Activated T-cell treated with anti-CD3 and anti-CD28 coated beads for 4 hours (primary cell): Measurements from ENCODE around the gene KRT26.
A peak's percentile ranks its signal among the peaks of the same experiment; 100 is the strongest.
"Not testable (repeated sequence)": the region's sequence is repeated elsewhere in the genome, so short reads cannot be mapped to it uniquely, and the experiment has no call there.

Experiments used
- DNase-seq: peaks from one replicate; pipeline ENCODE4 v3.0.0-alpha.2; 2020

KRT26 gene, protein sequence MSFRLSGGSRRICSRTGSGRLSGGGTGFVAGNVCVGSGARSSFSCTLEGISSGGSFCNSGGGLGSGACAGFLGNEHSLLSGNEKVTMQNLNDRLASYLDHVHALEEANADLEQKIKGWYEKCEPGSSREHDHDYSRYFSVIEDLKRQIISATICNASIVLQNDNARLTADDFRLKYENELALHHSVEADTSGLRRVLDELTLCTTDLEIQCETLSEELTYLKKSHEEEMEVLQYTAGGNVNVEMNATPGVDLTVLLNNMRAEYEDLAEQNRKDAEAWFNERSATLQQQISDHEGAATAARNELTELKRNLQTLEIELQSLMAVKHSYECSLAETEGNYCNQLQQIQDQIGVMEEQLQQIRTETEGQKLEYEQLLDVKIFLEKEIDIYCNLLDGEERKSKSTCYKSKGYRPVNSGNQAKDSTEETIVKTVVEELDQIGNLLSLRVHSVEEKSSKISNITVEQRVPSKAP

DNA sequence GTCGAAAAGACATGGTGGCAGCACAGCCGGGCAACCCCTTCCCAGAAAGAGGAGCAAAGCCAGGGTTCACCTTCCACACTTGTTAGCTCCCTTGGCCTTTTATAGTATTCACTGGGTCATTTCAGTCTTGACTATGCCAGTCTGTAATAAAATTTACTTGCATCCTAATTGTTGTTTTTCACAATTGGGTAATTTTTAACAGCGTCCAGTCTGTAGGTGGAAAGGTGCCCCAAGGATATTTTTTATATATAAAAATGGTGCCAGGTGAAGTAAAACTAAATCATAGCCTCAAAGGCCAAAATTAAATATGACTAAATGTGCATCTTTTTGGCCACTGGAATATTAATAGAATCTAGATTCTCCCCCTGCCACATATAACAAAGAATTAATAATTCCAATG lies at the start of gene KRT26:
Gene KRT26, minus strand, starts transcription at position 101 of the 400 bp plus-strand sequence. Its CDS starts 88 bp downstream, at position 13.
- DNase-seq, result no peak

DNA sequence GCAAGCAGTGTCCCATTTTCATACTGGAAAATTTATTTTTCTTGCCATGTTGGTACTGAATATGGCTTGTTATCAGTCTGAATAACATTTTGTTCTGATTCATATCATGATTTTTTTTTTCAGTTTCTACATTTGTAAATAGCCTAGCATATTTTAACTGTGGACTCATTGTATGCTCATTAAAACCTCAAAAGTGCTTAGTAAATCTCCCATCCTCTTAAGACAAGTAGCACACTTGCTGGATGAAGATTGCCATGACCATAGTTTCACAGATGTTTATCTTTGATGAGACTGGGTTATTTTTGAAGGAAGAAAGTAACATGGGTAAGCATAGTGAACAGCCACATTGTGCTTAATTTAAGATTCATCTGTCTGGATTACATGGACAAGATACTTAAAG lies 49.5 kb upstream of the KRT26 start:
- no peak for DNase-seq

DNA sequence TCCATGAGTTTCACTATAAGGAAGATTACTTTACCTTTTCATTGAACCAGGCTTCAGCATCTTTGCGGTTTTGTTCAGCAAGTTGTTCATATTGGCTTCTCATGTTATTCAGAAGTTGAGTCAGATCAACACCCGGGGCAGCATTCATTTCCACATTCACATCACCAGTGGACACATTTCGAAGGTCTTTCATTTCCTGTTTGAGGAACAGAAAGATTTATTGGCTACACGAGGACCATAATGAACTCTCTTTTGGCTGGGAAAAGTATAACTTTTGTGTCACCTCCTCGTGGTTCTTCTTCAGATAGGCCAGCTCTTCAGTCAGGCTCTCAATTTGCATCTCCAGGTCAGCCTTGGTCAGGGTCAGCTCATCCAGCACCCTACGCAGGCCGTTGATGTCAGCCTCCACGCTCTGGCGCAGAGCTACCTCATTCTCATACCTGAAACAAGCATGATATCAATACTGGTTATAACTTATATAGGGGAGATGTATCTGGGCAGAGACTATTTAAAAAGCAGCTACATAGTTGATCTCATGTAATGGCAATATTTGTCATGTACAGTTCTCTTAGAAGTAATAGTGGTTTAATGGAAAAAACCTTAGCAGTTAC lies 48.3 kb upstream of the KRT26 start:
- no peak for DNase-seq

DNA sequence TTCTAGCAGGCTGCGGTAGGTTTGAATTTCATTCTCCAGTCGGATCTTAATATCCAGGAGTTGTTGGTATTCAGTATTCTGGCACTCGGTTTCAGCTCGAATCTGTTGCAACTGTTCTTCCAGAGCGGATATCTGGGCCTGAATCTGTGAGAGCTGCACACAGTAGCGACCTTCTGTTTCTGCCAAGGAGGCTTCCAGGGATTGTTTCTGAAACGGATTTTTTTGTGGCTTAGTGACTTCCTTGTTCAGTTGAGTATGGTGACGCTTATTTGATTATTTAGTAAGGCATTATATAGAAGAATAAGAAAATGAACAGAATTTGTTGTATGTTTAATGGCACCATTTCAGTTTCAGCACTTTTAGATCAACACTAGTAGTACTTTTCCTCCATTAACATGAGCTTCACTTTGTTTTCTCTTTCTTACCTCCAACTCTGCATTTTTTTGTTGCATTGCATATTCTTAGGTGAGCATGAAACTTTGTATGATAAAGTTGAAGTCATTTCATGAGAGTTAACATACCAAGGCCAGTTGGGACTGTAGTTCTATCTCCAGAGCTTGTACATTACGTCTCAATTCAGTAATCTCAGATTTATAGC lies 47.6 kb upstream of the KRT26 start:
- DNase-seq, result no peak

DNA sequence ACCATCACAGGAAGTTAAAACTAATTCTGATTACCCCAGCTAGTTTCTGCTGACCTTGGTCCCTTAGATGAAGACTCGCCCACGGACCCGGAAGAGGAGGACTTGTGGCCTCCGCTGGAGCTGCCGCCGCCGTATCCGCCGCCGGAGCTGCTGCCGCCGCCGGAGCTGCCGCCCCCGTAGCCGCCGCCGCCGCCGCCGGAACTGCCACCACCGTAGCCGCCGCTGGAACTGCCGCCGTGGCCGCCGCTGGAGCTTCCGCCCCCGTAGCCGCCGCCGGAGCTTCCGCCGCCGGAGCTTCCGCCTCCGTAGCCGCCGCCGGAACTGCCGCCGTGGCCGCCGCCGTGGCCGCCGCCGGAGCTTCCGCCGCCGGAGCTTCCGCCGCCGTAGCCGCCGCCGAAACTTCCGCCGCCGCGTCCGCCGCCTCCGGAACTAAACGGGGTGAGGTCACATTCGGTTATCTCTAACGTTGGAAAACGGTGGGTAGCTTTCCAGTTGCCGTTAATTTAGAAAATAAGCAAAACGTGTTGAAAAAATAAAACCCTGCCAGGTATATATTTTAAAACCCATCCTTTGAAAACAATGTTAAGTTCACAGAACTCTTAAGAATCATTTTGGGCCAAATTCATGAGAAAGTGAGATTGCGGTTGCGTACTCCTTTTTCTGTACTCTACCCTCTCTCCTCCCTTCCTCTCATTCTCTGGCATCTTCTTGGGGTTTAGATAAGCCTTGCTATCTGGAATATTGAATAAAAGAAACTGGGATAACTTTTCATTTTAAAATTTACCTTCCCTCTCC lies 46.9 kb upstream of the KRT26 start:
- DNase-seq, result peak; percentile 74

DNA sequence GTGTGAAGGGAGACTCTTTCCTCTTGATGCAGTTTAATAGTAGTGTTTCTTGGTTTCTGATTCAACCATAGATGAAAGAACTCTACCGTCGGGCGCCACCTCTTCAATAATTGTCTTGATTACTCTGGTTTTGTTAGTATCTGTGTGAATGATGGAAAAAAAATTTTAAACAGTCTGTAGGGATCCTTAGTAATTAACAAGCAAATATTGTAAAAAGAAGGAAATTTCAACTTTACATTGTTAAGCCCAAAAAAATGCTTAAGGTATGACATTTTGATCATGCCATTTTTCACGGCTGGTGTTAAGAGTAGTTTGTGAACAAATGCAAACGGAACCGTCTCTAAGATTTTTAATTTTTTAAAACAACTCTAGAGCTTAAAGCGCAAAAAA lies 46.3 kb upstream of the KRT26 start:
- DNase-seq, result no peak

DNA sequence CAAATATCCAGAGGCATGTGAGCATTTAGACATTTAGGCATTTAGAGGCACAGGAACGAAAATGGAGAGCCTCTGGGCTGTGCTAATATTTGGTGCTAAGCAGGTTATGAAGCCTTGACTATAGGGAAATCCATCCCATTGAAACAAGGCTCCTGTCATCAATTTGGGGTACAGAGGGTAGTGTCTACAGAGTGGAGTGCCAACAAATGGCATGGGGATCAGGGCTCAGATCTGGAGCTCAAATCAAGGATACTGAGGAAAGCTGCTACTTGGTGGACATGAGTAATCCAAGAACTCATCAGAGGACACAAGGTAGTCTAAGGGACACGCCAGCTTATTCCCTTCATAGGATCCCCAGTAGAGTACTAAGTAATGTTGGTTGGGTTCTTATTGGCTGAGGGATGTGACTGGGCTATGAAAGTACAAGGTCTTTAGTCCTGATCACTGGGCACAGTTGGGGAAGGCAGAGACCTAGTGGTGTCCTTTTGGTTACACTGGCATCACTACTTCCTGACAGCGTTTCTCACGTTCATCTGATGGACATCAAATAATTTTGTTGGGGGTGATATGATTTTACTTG lies 45.2 kb upstream of the KRT26 start:
- DNase-seq, result no peak

DNA sequence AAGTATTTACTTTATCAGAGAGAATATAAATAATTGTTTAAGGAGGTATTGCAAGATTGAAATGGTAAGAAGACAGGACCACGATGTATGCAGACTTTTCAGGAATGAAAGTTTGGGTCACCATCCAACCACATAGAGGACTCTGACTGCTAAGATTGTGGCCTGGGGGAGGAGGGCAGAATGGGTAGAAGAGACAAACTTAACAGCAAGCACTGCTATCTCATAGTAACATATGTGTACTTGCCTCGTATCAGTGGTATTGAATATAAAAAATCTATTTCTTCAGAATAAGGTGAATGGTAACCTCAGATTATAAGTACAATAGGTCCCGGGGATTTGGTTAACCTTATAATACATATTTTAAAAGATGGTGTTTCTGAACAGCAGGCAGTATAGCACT lies 44.6 kb upstream of the KRT26 start:
- DNase-seq, result no peak

DNA sequence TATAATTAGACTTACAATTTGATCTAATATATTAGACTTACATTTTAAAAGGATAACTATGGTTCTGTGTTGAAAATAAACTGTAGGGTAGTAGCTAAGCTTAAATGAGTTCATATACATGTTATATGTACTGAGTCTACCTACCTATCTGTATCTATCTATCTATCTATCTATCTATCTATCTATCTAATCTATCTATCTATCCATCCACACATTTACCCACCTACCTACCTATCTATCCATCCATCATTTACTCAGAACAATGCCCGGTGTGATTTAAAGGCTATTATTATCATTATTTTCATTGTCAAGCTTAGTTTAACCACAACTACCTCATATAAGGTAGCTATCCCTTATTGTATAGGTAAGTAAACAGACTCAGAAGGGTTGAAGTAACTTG lies 43.4 kb upstream of the KRT26 start:
- no peak for DNase-seq

DNA sequence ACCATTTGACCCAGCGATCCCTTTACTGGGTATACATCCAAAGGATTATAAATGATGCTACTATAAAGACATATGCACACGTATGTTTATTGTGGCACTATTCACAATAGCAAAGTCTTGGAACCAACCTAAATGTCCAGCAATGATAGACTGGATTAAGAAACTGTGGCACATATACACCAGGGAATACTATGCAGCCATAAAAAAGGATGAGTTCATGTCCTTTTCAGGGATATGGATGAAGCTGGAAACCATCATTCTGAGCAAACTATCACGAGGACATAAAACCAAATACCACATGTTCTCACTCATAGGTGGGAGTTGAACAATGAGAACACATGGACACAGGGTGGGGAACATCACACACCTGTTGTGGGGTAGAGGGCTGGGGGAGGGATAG lies 42.7 kb upstream of the KRT26 start:
- not testable (repeated sequence) for DNase-seq

DNA sequence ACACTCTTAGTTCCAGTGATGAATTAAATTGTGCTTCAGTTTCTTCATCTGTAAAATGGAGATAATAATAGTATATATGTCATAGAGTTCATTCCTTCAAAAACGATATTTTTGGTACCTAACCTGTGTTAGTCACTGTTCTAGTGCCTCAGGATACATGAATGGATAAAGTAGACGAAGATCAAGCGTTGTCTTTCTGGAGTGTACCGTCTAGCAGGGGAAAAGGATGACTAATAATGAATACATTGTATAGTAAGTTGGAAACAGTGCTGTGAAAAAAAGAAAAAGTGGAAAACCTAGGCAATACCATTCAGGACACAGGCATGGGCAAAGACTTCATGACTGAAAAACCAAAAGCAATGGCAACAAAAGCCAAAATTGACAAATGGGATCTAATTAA lies 41.8 kb upstream of the KRT26 start:
- DNase-seq, result no peak

DNA sequence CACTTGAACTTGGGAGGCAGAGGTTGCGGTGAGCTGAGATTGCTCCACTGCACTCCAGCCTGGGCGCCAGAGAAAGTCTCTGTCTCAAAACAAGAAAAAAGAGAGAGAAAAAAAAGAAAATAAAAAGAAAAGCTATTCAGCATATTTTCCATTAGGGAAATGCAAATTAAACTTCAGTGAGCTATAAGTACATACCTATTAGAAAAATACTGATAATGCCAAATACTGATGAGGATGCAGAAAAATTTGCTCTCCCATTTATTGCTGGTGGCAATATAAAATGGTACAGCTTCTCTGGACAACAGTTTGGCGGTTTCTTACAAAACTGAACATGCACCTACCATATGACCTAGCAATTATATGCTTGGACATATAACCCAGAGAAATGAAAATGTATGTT lies 40.6 kb upstream of the KRT26 start:
- DNase-seq, result no peak

DNA sequence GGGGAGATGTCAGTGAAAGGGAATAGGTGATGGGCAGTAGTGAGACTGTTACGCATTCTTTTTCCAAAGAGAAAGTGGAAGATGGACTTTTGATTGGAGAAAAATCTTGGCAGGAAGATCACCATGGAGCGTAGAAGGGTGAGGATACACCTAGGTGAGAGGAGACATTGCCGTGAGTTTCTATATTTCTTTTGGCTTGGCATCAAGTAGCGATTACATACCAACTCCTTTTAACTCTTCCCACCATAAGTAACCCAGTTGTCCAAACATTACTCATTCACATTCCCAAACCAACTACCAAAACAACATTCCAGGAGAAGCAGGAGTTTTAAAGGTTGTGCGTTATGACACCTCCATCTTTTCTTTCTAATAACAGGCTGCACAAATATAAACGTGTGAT lies 38.5 kb upstream of the KRT26 start:
- DNase-seq, result no peak

DNA sequence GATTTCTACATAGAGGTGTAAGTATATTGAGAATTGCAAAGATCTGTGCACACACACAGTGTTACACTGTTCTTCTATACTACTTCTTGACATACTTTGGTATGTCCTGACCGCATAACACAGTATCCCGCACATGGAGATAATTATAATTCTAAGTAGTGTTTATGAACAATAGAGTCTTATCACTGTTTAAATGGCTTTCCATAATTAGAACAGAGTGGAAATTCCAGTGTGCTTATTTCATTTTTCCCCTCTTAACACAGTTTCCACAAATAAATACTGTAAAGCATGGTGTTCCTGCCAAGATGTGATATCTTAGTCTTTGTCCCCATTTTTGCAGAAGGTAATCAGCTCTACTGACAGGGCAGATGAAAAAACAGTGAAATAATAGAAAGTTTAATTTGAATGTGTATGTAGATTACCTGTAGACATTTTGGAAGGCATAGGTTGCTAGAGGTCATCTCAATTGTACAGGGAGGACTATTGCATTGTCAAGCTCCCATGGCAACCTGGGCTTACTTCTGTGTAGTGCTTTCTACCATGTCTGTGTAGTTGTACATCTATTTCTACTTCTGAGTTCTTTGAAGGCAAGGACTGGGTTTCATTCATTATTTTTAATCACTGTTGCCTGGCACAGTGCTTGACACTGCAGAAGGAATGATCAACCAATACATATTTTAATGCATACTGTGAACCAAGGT lies 37.9 kb upstream of the KRT26 start:
- no peak for DNase-seq

DNA sequence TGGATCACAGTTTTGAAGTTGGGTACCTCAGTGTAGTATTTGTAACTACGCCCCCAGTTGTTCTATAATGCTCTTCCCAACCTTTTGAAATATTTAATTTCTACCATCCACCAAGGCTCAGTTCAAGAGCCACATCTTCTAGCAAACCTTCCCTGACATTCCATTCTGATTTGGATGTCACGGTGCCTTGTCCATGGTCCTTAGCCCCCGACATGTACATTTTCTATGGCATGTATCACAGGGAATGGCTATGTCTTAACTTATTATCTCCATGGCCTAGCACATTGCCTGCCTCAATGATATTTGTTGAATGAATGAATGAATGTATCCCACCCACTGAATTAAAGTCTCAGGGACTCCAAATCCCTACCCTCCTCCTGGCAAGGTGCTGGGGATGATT lies 34.1 kb upstream of the KRT26 start:
- no peak for DNase-seq

DNA sequence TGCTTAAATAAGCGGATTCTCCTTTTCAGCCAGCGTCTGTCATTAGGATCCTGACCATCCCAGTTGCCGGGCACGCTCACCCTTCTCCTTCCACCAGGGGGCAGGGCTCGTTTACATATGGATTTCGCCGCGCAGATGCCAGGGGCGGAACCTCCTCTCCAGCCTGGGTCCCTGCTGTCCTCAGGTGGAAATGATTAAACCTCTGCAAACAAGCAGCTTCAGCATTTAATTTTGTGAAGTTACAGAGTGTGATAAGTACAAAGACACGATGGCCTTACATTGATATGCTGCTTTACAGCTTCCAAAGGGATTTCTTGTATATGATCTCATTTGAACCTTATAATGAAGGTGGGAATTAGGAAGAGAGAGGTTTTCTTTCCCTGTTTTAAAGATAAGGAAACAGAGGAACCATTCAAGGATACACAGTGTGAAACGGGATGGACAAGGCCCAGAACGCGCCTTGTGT lies 31.6 kb upstream of the KRT26 start:
- peak; percentile 64 for DNase-seq

DNA sequence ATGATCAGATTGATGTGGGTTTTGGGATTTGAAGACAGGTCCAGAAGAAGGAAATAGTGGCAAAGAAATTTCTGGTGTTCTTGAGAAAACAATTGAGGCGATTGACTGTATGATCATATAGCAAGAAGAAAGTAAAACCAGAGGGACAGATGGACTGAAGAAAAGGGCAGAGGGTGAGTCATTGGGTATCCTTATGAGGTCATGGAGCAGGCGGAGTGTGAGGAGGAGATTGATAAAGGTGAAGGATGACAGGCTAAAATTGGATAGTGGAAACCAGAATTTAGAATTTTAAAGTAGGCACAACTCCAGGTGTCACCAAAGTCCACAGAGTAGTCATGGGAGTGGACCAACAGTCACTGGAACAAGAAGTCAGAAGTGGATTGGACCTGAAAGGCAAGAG lies 29.2 kb upstream of the KRT26 start:
- DNase-seq, result no peak

DNA sequence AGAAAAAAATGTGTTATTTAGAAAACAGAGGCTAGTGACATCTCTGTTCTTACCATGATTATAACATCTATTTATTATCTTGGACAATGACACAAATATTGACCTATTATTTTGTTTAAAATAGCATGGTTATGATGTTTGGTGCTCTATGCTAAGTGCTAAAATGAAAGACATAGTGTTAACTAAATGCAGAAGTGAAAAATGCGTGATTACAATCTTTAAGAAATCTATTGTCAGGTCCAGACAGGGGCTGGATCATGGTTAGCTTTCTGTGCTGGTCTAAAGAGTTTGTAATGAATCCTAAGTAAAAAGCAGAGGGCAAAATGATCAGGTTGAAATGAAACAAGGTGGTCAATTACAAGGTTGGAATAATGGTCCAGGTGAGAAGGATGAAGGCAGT lies 28.4 kb upstream of the KRT26 start:
- no peak for DNase-seq

DNA sequence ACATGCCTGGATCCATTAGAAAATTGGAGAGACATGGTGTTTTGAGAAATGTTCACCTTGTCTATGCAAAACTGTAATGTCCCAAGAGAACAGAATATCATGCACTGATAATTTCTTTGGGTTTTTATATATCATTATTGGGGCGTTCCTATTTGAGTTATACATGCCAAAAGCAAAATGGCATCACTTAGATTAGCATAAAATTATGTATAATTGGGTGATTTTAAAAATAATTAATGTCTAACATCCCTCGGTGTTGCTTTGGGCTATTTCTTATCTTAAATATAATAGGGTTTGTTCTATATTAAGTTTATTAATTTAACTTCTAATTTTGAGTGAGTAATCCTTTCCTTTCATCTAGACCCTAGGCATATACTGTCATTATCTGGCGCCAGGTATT lies 27.9 kb upstream of the KRT26 start, which contains the start of gene KRT28:
Gene KRT28, minus strand, starts transcription at position 101 of the 400 bp plus-strand sequence. Its CDS starts 66 bp downstream, at position 35.
- no peak for DNase-seq

DNA sequence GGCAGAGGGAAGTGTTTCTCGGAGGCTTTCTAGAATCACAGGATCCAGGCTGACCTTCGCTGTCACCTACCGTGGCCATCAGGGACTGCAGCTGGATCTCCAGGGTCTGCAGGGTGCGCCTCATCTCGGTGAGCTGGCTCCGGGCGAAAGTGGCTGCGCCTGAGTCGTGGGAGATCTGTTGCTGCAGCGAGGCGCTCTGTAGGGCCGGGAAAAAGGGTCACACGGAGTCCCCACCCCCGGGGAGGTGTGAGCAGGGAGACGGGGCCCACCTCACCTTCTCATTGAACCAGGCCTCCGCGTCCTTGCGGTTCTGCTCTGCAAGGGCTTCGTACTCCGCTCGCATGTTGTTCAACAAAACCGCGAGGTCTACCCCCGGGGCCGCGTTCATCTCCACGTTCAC lies 24.8 kb upstream of the KRT26 start:
- DNase-seq, result no peak

DNA sequence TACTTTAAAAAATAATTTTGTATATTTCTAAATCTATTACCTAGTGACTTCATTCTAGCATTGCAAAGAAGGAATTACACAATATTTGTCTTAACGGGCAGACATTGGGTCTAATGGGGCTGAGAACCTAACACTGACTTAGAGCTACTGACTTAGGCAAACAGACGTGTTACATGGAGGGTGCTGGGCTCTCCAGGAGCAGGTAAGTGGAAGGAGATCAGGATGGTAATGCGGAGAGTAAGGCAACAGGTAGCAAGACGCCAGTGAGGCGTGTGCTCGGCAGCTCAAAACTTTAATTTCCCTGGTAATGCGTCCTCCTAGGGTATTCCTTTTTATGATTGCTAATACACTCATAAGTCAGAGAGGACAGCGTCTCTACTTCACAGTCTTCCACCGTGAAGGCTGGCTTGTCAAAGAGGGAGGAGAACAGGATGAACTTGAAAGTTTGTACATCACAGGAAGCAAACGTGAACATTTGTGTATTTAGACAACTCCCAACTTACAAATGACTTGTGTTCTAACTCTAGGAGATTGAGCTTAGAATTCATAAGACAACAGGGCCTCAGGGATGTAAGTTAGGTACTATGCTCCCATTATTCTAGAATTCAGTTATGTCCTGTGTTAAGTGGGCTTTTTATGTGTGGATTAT lies 23.1 kb upstream of the KRT26 start:
- no peak for DNase-seq

DNA sequence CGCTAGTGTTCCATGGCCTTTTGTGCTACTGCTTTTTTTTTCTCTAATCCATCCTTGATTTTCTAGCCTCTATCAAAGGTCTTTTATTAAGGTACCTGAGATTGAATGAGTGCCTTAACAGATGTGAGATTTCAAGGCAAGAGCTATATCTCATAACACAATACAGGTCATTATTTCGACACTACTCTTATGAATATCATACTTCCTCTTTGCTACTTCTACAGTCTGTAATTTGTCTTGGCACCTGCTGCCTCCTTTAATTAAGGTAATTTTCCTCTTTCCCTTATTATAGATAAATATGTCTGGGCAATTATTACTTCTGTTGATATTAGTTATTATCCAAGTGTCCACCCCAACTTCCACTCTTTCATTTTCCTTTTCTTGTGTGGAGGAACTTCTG lies 22.5 kb upstream of the KRT26 start:
- no peak for DNase-seq
